HG03103 (cell line): ENCODE measurements around the gene UMODL1.

ENCODE experiments used
- ATAC-seq: cut with Tn5 transposase; IDR thresholded peaks from one replicate; pipeline ENCODE4 v1.9.1; 2021; ENCODE audit warnings: low read depth; ENCODE audit not compliant: unreplicated experiment

Gene UMODL1

GRCh38 chr21:42079008-42079938 lies 8.2 kb downstream of the UMODL1 start:
- ATAC-seq, result no peak

GRCh38 chr21:42079939-42080787 lies 9.0 kb downstream of the UMODL1 start:
- no peak for ATAC-seq

GRCh38 chr21:42080788-42081083 lies 9.6 kb downstream of the UMODL1 start:
- no peak for ATAC-seq

- no peak for ATAC-seq
These were observed 10.0 kb downstream of the UMODL1 start for GRCh38 chr21:42081138-42081537.

GRCh38 chr21:42081931-42082381 lies 10.8 kb downstream of the UMODL1 start:
- no peak for ATAC-seq

- no peak for ATAC-seq
These were observed 11.6 kb downstream of the UMODL1 start for GRCh38 chr21:42082501-42083360.

- no peak for ATAC-seq
These were observed 12.2 kb downstream of the UMODL1 start for GRCh38 chr21:42083361-42083690.

GRCh38 chr21:42084079-42084478 lies 13.0 kb downstream of the UMODL1 start:
- no peak for ATAC-seq

GRCh38 chr21:42085246-42086077 lies 14.3 kb downstream of the UMODL1 start:
- ATAC-seq, result no peak

GRCh38 chr21:42086969-42087368 lies 15.9 kb downstream of the UMODL1 start:
- no peak for ATAC-seq

GRCh38 chr21:42088148-42088547 lies 17.0 kb downstream of the UMODL1 start:
- ATAC-seq, result no peak

GRCh38 chr21:42088658-42089057 lies 17.5 kb downstream of the UMODL1 start:
- no peak for ATAC-seq

GRCh38 chr21:42089093-42089631 lies 18.0 kb downstream of the UMODL1 start:
- no peak for ATAC-seq

- no peak for ATAC-seq
These were observed 18.7 kb downstream of the UMODL1 start for GRCh38 chr21:42089665-42090310.

GRCh38 chr21:42091899-42092508 lies 20.9 kb downstream of the UMODL1 start:
- ATAC-seq, result no peak

GRCh38 chr21:42092771-42093170 lies 21.7 kb downstream of the UMODL1 start:
- no peak for ATAC-seq

GRCh38 chr21:42093186-42093585 lies 22.1 kb downstream of the UMODL1 start:
- no peak for ATAC-seq

- no peak for ATAC-seq
These were observed 22.9 kb downstream of the UMODL1 start for GRCh38 chr21:42093991-42094421.

- no peak for ATAC-seq
These were observed 23.7 kb downstream of the UMODL1 start for GRCh38 chr21:42094811-42095210.
